Measurements from ENCODE around the gene OLFM2. TPM values are rescaled to one million over a fixed set of nuclear protein-coding genes. Genes with fewer than 3 reads are reported as not detected.

The OLFM2 gene
- total and polyA plus RNA-seq, 9 of the 15 experiments (the other 6 are each of a cell fraction or from before 2014, with no cell fraction given), result 0.10 to 0.33 (median 0.23) TPM; not detected in 4

DNA sequence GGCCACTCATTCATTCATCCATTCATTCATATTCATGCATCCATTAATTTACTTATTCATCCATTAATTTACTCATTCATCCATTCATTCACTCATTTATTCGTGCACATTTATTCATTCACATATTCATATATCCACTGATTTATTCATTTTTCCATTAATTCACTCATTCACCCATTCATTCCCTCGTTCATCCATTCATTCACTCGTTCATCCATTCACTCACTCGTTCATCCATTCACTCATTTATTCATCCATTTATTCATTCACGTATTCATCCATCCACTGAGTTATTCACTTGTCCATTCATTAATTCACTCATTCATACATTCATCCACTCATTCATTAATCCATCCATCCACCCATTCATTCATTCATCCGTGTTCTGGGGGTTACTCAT, 35.8 kb upstream of the OLFM2 start:
- BruUV-seq (replicated peaks), result no TSS peak

More for the DNA sequence above, 35.8 kb upstream of the OLFM2 start:
- WGBS (ENCODE audit: insufficient coverage, low coverage, missing lambda C conversion rate), result 3% methylated on average over 6 of the region's 6 CpGs
- ChIA-PET POLR2A (no interaction called here), CTCF (ENCODE audit: low intra/inter-chr PET ratio) (interaction anchor here (0.6 kb wide), 1 partner anchor 57 kb away, joined by 3 read pairs; no protein-coding TSS in a partner anchor)
- in situ Hi-C loops (cut with MboI) (no loop called here), intact Hi-C loops (cut with micrococcal nuclease) (no loop called here)
- Histone ChIP-seq H3K79me2 (ENCODE audit: control insufficient read depth, insufficient read depth, low read length) (no peaks in the 10 kb centered on the region), H4K20me1 (replicated peaks; ENCODE audit: control insufficient read depth, insufficient read depth, low read length) (no peaks in the 10 kb centered on the region), H3K36me3 (ENCODE audit: control insufficient read depth, insufficient read depth, low read length) (no peaks in the 10 kb centered on the region), H3K9ac (ENCODE audit: insufficient read depth in 1 of 2, low read depth in 2 of 2, low read length in 2 of 2) (no peak overlapping the region), H3K4me1 (replicated peaks in 1 of 2; ENCODE audit: control insufficient read depth in 2 of 2, insufficient read depth in 2 of 2, low read length in 2 of 2) (no peaks in the 10 kb centered on the region), H3K9me1 (ENCODE audit: control insufficient read depth, insufficient read depth, low read length) (no peaks in the 10 kb centered on the region), H3K4me3 (no peak overlapping the region), H3K27ac (ENCODE audit: extremely low read depth, low read depth, low read length) (no peak overlapping the region), H2AFZ (ENCODE audit: low read depth, low read length) (no peak overlapping the region), H3K4me2 (ENCODE audit: insufficient read depth, low read length) (no peak overlapping the region), H3K9me3 (replicated peaks; ENCODE audit: control insufficient read depth, insufficient read depth, low read depth, low read length) (no peaks in the 10 kb centered on the region), H3K27me3 (ENCODE audit: control insufficient read depth in 2 of 2, insufficient read depth in 2 of 2, low read length in 2 of 2) (peaks cover 0 to 3% of the 10 kb centered on the region in 2 experiments; a peak in 1 of 5 replicates)
- TF ChIP-seq ZNF24 (IDR thresholded peaks at IDR 0.05), result peak; percentile 89
- no peak for TF ChIP-seq TCF7 (IDR thresholded peaks at IDR 0.05; ENCODE audit: borderline replicate concordance)
- no peak for TF ChIP-seq ZNF277 (CRISPR knock-in tag; IDR thresholded peaks at IDR 0.05; ENCODE audit: borderline replicate concordance)
- TF ChIP-seq ZFPM2 (CRISPR knock-in tag; IDR thresholded peaks at IDR 0.05), result no peak
- TF ChIP-seq, protein P1, sequence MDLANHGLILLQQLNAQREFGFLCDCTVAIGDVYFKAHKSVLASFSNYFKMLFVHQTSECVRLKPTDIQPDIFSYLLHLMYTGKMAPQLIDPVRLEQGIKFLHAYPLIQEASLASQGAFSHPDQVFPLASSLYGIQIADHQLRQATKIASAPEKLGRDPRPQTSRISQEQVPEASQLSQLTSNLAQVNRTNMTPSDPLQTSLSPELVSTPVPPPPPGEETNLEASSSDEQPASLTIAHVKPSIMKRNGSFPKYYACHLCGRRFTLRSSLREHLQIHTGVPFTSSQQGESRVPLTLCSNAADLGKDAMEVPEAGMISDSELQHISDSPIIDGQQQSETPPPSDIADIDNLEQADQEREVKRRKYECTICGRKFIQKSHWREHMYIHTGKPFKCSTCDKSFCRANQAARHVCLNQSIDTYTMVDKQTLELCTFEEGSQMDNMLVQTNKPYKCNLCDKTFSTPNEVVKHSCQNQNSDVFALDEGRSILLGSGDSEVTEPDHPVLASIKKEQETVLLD (IDR thresholded peaks at IDR 0.05), result no peak
- FAIRE-seq (no peak), DNase-seq (ENCODE audit: extremely low read depth in 1 of 4, low spot score in 3 of 4) (no peak), ATAC-seq (no peak)
